PC-9 (cell line): ENCODE measurements around the gene IGFBP6.

Experiments
- CTCF ChIP-seq: fragments of 200-600 bp; sonication (generic); conservative IDR thresholded peaks from 2 replicates; pipeline ENCODE4 v1.6.1; 2017; ENCODE audit warnings: mixed run types, antibody characterized with exemption, mild to moderate bottlenecking, moderate library complexity
- EZH2 ChIP-seq: fragments of 200-600 bp; sonication (generic); IDR thresholded peaks from 2 replicates; pipeline ENCODE4 v1.8.0; 2017; ENCODE audit warnings: antibody characterized with exemption, low read depth

DNA sequence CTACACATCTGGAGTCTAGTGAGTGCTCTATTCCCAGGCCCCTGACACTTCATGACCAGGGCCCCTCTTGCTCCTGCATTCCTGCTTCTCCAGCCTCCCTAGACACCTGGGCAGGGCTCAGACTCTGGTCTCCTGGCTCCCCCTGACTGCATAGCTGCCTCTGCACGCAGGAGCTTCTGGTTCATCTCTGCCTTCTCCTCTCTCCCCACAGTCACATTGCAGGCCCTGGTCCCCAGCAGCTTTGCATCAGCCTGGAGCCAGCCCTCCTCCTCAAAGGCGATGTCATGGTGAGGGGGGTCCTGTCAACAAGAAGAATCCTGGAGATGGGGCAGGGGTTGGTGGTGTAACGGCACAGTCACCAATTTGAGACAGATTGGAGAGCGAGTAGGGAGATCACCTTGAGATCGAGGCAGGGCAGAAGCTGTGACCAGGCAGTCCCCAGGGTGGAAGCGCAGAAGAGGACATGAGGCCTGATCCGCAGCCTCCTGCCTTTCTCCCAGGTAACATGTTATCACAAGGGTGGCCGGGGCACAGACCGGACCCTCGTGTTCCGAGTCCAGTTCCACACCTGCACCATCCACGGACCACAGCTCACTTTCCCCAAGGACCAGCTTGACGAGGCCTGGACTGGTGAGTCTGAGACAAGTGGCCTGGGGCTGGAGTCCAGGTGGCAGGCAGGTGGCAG lies 39.5 kb upstream of the IGFBP6 start:
- TF ChIP-seq CTCF (no peak), EZH2 (no peak)
